ENCODE results near the gene RPL19.

DNA sequence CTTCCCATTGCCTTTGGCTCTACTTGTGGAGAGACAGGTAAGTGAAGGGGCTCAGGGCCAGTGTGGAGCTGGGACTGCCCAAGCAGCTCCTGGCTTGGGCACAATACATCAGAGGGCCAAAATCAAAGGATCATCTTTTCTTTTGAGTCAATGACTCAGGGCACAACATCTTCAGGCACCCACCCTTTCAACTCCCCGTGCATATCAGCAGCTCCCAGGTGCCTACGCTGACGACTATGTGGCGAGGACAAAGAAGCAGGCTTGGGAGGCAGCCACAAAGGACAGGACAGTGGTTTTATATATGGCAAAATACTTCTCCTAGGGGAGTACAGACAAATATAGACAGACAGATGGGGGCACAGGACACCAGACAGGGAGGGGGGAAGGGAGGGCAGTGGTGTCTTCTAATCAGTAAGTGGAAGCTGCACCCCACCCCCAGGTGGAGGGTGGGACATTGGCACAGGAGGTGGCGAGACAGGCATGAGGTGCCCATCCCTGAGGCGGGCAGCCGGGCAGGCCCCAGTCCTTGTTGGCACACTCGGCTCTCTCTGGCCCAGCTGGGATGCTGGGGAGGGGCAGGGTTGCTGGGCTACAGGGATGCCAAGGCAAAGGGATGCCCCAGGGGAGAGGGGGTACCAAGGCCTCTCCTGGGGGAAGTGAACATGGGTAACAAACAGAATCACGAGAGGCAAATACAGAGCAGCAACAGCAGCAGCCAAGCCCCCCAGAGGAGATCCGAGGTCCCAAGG lies 26.4 kb upstream of the RPL19 start:
- TF ChIP-seq POLR2AphosphoS5 (IDR thresholded peaks at IDR 0.05; ENCODE audit: borderline replicate concordance, low read depth, low read length), result no peak; the same call in 1 of the 2 replicates
- no peak for TF ChIP-seq EZH2 (IDR thresholded peaks at IDR 0.05)

Data from SK-N-MC (cell line).